Mammary epithelial cell (primary cell): Measurements from ENCODE around the gene LMBRD1.

Experiments used
- EZH2 ChIP-seq: IDR thresholded peaks from 2 replicates; pipeline ENCODE4 v1.6.1; 2012; ENCODE audit warnings: low read length, inconsistent platforms, borderline replicate concordance
- TF ChIP-seq, protein P1 (sequence below), 2 donors: IDR thresholded peaks in 1 of 2; conservative IDR thresholded peaks in 1 of 2; 2 replicates each; pipeline ENCODE4 v1.5.1; 2011 to 2012; ENCODE audit warnings: inconsistent platforms in 2 of 2, low read length in 2 of 2, mild to moderate bottlenecking in 2 of 2, control low read depth in 1 of 2, low read depth in 1 of 2; ENCODE audit not compliant: insufficient read depth in 1 of 2; ENCODE audit errors: extremely low read depth in 1 of 2

DNA sequence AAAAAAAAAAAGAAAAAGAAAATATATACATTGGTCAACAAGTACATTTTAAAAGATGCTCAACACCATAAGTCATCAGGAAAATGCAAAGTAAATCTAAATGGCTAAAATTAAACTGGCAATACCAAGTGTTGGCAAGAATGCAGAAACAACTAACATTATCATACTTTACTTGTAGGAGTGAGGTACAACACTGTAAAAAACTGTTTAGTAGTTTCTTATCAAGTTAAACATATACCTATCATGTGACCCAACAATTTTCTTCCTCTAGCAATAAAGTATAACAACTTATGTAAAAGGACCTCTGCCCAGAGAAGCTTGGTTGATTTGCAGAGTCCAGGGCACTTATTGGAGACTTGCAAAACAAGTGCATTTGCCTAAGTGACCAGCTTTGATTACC lies 40.4 kb downstream of the LMBRD1 start:
- TF ChIP-seq, protein P1, sequence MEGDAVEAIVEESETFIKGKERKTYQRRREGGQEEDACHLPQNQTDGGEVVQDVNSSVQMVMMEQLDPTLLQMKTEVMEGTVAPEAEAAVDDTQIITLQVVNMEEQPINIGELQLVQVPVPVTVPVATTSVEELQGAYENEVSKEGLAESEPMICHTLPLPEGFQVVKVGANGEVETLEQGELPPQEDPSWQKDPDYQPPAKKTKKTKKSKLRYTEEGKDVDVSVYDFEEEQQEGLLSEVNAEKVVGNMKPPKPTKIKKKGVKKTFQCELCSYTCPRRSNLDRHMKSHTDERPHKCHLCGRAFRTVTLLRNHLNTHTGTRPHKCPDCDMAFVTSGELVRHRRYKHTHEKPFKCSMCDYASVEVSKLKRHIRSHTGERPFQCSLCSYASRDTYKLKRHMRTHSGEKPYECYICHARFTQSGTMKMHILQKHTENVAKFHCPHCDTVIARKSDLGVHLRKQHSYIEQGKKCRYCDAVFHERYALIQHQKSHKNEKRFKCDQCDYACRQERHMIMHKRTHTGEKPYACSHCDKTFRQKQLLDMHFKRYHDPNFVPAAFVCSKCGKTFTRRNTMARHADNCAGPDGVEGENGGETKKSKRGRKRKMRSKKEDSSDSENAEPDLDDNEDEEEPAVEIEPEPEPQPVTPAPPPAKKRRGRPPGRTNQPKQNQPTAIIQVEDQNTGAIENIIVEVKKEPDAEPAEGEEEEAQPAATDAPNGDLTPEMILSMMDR (conservative IDR thresholded peaks at IDR 0.05 in 1 of 2, IDR thresholded peaks at IDR 0.05 in 1 of 2; ENCODE audit: extremely low read depth in 1 of 2, insufficient read depth in 1 of 2, low read depth in 1 of 2, low read length in 2 of 2): no peak
- no peak for TF ChIP-seq EZH2
